IMR-90 (cell line): ENCODE measurements around the gene BEGAIN. TPM values are rescaled to one million over a fixed set of nuclear protein-coding genes. Genes with fewer than 3 reads are reported as not detected.

Source experiments
- ATAC-seq: fragments of 200-7000 bp; cut with Tn5 transposase; 2 replicates; pipeline ENCODE4 v1.9.1; 2020; ENCODE audit warnings: low read depth, mild to moderate bottlenecking, moderate library complexity
- BruUV-seq: library from RNA; stranded (reverse); fragments of 400-500 nt; replicated peaks from 2 replicates; lab custom pipeline; 2021; lab: Mats Ljungman, UMichigan
- CTCF ChIA-PET: fragments of 300-600 bp; formaldehyde crosslinking; extraction: SDS; loops from one replicate; lab custom pipeline; 2021; ENCODE audit warnings: antibody characterized with exemption; lab: Yijun Ruan, JAX
- POLR2A ChIA-PET: fragments of 300-600 bp; sonication (Branson Sonifier 250); formaldehyde crosslinking; loops from one replicate; lab custom pipeline; 2022; ENCODE audit warnings: antibody characterized with exemption; ENCODE audit not compliant: unreplicated experiment; lab: Charles Lee
- DNase-seq: peaks from one replicate; pipeline ENCODE4 v3.0.0; 2013
- H2AFZ ChIP-seq: replicated peaks from 2 replicates; pipeline ENCODE3; 2013; ENCODE audit warnings: low read length, mild to moderate bottlenecking; ENCODE audit not compliant: poor library complexity
- H2AK5ac ChIP-seq: 2 replicates; pipeline ENCODE4 v1.6.1; 2013; ENCODE audit warnings: low read depth, low read length, inconsistent platforms
- H2AK9ac ChIP-seq: replicated peaks from 2 replicates; pipeline ENCODE3; 2013; ENCODE audit warnings: mild to moderate bottlenecking, low read depth, low read length, moderate library complexity; ENCODE audit not compliant: poor library complexity
- H2BK120ac ChIP-seq: 2 replicates; pipeline ENCODE4 v1.6.1; 2013; ENCODE audit warnings: low read depth, low read length, inconsistent platforms
- H2BK15ac ChIP-seq: 3 replicates; pipeline ENCODE4 v1.6.1; 2013; ENCODE audit warnings: low read depth, low read length, inconsistent platforms
- H2BK20ac ChIP-seq: 2 replicates; pipeline ENCODE4 v1.6.1; 2013; ENCODE audit warnings: low read depth, mild to moderate bottlenecking, inconsistent platforms, low read length, moderate library complexity
- H2BK5ac ChIP-seq: 2 replicates; pipeline ENCODE4 v1.6.1; 2013; ENCODE audit warnings: mild to moderate bottlenecking, low read depth, low read length, inconsistent platforms; ENCODE audit not compliant: poor library complexity, severe bottlenecking
- H3K14ac ChIP-seq: replicated peaks from 2 replicates; pipeline ENCODE4 v1.6.1; 2013; ENCODE audit warnings: low read depth, low read length, inconsistent platforms
- H3K18ac ChIP-seq: 2 replicates; pipeline ENCODE4 v1.6.1; 2013; ENCODE audit warnings: low read depth, low read length, control low read depth
- H3K23ac ChIP-seq: 2 replicates; pipeline ENCODE4 v1.6.1; 2013; ENCODE audit warnings: low read depth, low read length, inconsistent platforms
- H3K27ac ChIP-seq: 2 replicates; pipeline ENCODE4 v1.5.1; 2013; ENCODE audit warnings: mild to moderate bottlenecking, control low read depth, low read length; ENCODE audit not compliant: insufficient read depth
- H3K27me3 ChIP-seq: 2 replicates; pipeline ENCODE4 v1.6.1; 2013; ENCODE audit warnings: low read length; ENCODE audit not compliant: control insufficient read depth, insufficient read depth
- H3K36me3 ChIP-seq: 2 replicates; pipeline ENCODE4 v1.6.1; 2013; ENCODE audit warnings: low read length, mixed read lengths; ENCODE audit not compliant: control insufficient read depth, insufficient read depth
- H3K4ac ChIP-seq: 2 replicates; pipeline ENCODE4 v1.6.1; 2013; ENCODE audit warnings: low read depth, low read length, inconsistent platforms
- H3K4me1 ChIP-seq: 2 replicates; pipeline ENCODE4 v1.6.1; 2013; ENCODE audit warnings: low read length, mixed read lengths; ENCODE audit not compliant: control insufficient read depth, insufficient read depth
- H3K4me2 ChIP-seq: 2 replicates; pipeline ENCODE4 v1.6.1; 2013; ENCODE audit warnings: low read depth, mild to moderate bottlenecking, control low read depth, low read length, moderate library complexity
- H3K4me3 ChIP-seq: 2 replicates; pipeline ENCODE4 v1.5.1; 2013; ENCODE audit warnings: low read depth, mild to moderate bottlenecking, control low read depth, low read length, moderate library complexity; ENCODE audit not compliant: insufficient read depth
- H3K56ac ChIP-seq: 2 replicates; pipeline ENCODE4 v1.6.1; 2013; ENCODE audit warnings: low read length, inconsistent platforms; ENCODE audit not compliant: insufficient read depth; ENCODE audit errors: extremely low read depth
- H3K79me1 ChIP-seq, 2 experiments: 2 replicates each; pipeline ENCODE4 v1.6.1; 2013; ENCODE audit warnings: low read length in 2 of 2, inconsistent platforms in 1 of 2, low read depth in 1 of 2
- H3K9ac ChIP-seq: 2 replicates; pipeline ENCODE4 v1.6.1; 2013; ENCODE audit warnings: low read depth, low read length, control low read depth
- H3K9me1 ChIP-seq: 2 replicates; pipeline ENCODE4 v1.6.1; 2013; ENCODE audit warnings: low read length, inconsistent platforms; ENCODE audit not compliant: insufficient read depth
- H3K9me3 ChIP-seq: 2 replicates; pipeline ENCODE4 v1.6.1; 2013; ENCODE audit warnings: low read length; ENCODE audit not compliant: control insufficient read depth, insufficient read depth
- H4K20me1 ChIP-seq: 2 replicates; pipeline ENCODE4 v1.6.1; 2013; ENCODE audit warnings: low read length, inconsistent platforms; ENCODE audit not compliant: insufficient read depth
- H4K5ac ChIP-seq: 2 replicates; pipeline ENCODE4 v1.6.1; 2013; ENCODE audit warnings: mild to moderate bottlenecking, low read depth, low read length, control low read depth
- H4K8ac ChIP-seq, 2 experiments: 2 replicates each; pipeline ENCODE4 v1.6.1; 2013; ENCODE audit warnings: low read depth in 2 of 2, low read length in 2 of 2, control low read depth in 1 of 2, inconsistent platforms in 1 of 2
- H4K91ac ChIP-seq: 2 replicates; pipeline ENCODE4 v1.6.1; 2013; ENCODE audit warnings: low read depth, low read length, inconsistent platforms; ENCODE audit not compliant: insufficient read depth
- BHLHE40 ChIP-seq: fragments of 150-350 bp; IDR thresholded peaks from 2 replicates; pipeline ENCODE4 v1.6.1; 2016; ENCODE audit warnings: mild to moderate bottlenecking, low read depth, low read length
- CEBPB ChIP-seq: IDR thresholded peaks from 2 replicates; pipeline ENCODE4 v1.6.1; 2012; ENCODE audit warnings: low read depth, low read length, improper control_type of control experiment
- MAFK ChIP-seq: IDR thresholded peaks from 2 replicates; pipeline ENCODE4 v1.6.1; 2012; ENCODE audit warnings: low read depth, low read length, improper control_type of control experiment
- MXI1 ChIP-seq: IDR thresholded peaks from 2 replicates; pipeline ENCODE4 v1.6.1; 2012; ENCODE audit warnings: low read depth, mild to moderate bottlenecking, low read length, moderate library complexity, borderline replicate concordance
- POLR2A ChIP-seq: IDR thresholded peaks from 2 replicates; pipeline ENCODE4 v1.6.1; 2012; ENCODE audit warnings: mild to moderate bottlenecking, low read depth, low read length
- RAD21 ChIP-seq: IDR thresholded peaks from 2 replicates; pipeline ENCODE4 v1.6.1; 2012; ENCODE audit warnings: low read length, improper control_type of control experiment
- RCOR1 ChIP-seq: IDR thresholded peaks from 2 replicates; pipeline ENCODE4 v1.6.1; 2012; ENCODE audit warnings: mild to moderate bottlenecking, low read length, improper control_type of control experiment; ENCODE audit not compliant: insufficient replicate concordance
- SMC3 ChIP-seq: fragments of 150-350 bp; IDR thresholded peaks from 2 replicates; pipeline ENCODE4 v1.6.1; 2016; ENCODE audit warnings: low read depth, mild to moderate bottlenecking, antibody characterized with exemption, low read length, moderate library complexity
- USF2 ChIP-seq: fragments of 150-350 bp; IDR thresholded peaks from 2 replicates; pipeline ENCODE4 v1.6.1; 2017; ENCODE audit warnings: mild to moderate bottlenecking, antibody characterized with exemption, low read length, low read depth
- whole genome bisulfite sequencing, 2 experiments: methylation state at CpG; one replicate each; pipeline versions ENCODE4 v1.1.5 to v1.1.7; 2013; ENCODE audit warnings: missing lambda C conversion rate in 2 of 2; ENCODE audit not compliant: insufficient read length in 1 of 2; ENCODE audit errors: extremely low coverage in 2 of 2; 5-methylcytosine and 5-hydroxymethylcytosine counted together
- dilution Hi-C: fragments of 300-500 bp; cut with HindIII; formaldehyde crosslinking; loops from one replicate; pipeline ENCODE4 v1.14.3; 2018; ENCODE audit warnings: low sequenced_read_pairs; ENCODE audit not compliant: unreplicated experiment
- in situ Hi-C: fragments of 300-500 bp; cut with MboI; formaldehyde crosslinking; loops from 3 replicates; pipeline ENCODE4 v1.14.3; 2019; ENCODE audit warnings: low sequenced_read_pairs, inconsistent platforms, mixed read lengths
- intact Hi-C: fragments of 100-400 bp; cut with micrococcal nuclease; formaldehyde crosslinking; loops from 2 replicates; pipeline ENCODE4 v1.10.0; 2022
- polyA plus RNA-seq, 3 experiments: library from polyadenylated mRNA; depleted of rRNA; stranded (reverse); fragments of >200 nt; gene quantifications; 2 replicates each; pipeline ENCODE4 v1.2.3, GENCODE V29; 2012; ENCODE audit warnings: low replicate concordance in 1 of 3
- total RNA-seq: library from RNA; depleted of rRNA; stranded (reverse); fragments of >200 nt; gene quantifications from 2 replicates; pipeline ENCODE4 v1.2.3, GENCODE V29; 2012

Gene BEGAIN
- total and polyA plus RNA-seq, 2 of the 4 experiments (the other 2 are of a cell fraction): 0.18 to 0.99 TPM

GRCh38 chr14:100544506-100545141 is 42.6 kb downstream of the BEGAIN start:
- Histone ChIP-seq H2BK20ac (no peak overlapping the region), H4K8ac (no peak overlapping the region), H3K27me3 (peaks cover 23% of the 10 kb centered on the region), H2BK5ac (no peak overlapping the region), H2AK5ac (no peak overlapping the region), H3K9ac (no peak overlapping the region), H3K36me3 (no peaks in the 10 kb centered on the region), H3K14ac (no peak overlapping the region), H3K18ac (no peak overlapping the region), H4K20me1 (0 out of 2 replicates have a peak, but pooled peaks cover 5% of the 10 kb centered on the region), H3K27ac (no peak overlapping the region), H4K5ac (no peak overlapping the region), H3K79me1 (no peaks in the 10 kb centered on the region), H3K23ac (no peak overlapping the region), H3K4ac (no peak overlapping the region), H3K4me2 (no peak overlapping the region), H2BK15ac (no peak overlapping the region), H4K91ac (no peak overlapping the region), H2AFZ (no peak overlapping the region), H3K4me1 (no peaks in the 10 kb centered on the region), H3K9me3 (no peaks in the 10 kb centered on the region), H2AK9ac (no peak overlapping the region), H3K56ac (no peak overlapping the region), H2BK120ac (no peak overlapping the region), H3K4me3 (no peak overlapping the region), H3K9me1 (no peaks in the 10 kb centered on the region)
- WGBS, 2 experiments: 81% methylated on average over 3 of the region's 15 CpGs; no CpG with 5 or more reads in 1 of the 2 experiments
- ATAC-seq: no peak
- in situ Hi-C loops (no loop called here), dilution Hi-C loops (no loop called here), intact Hi-C loops (no loop called here)
- no peak for TF ChIP-seq RCOR1
- TF ChIP-seq CEBPB: no peak
- no peak for TF ChIP-seq MXI1
- TF ChIP-seq BHLHE40: no peak
- TF ChIP-seq MAFK: no peak
- no peak for TF ChIP-seq POLR2A
- no peak for TF ChIP-seq RAD21
- no peak for TF ChIP-seq SMC3
- TF ChIP-seq USF2: no peak
- no TSS peak for BruUV-seq
- no peak for DNase-seq
- POLR2A ChIA-PET: no interaction called here
- CTCF ChIA-PET: no interaction called here
